H9 (cell line): Measurements from ENCODE around the gene OR7C1. TPM values are rescaled to one million over a fixed set of nuclear protein-coding genes. Genes with fewer than 3 reads are reported as not detected.
A peak's percentile ranks its signal among the peaks of the same experiment; 100 is the strongest.
"Not testable (repeated sequence)": the region's sequence is repeated elsewhere in the genome, so short reads cannot be mapped to it uniquely, and the experiment has no call there.

Experiments used
- DNase-seq: peaks from one replicate; pipeline ENCODE4 v3.0.0-alpha.2; 2017
- H2AFZ ChIP-seq: one replicate; pipeline ENCODE4 v1.6.1; 2013; ENCODE audit warnings: mild to moderate bottlenecking, low read length, control low read depth, moderate library complexity
- H2AK5ac ChIP-seq: 2 replicates; pipeline ENCODE4 v1.6.1; 2013; ENCODE audit warnings: low read length, control low read depth, mixed read lengths; ENCODE audit not compliant: insufficient read length
- H2BK120ac ChIP-seq: one replicate; pipeline ENCODE4 v1.6.1; 2013; ENCODE audit warnings: low read depth, mild to moderate bottlenecking, low read length, control low read depth, inconsistent platforms; ENCODE audit not compliant: poor library complexity, severe bottlenecking
- H2BK12ac ChIP-seq: 2 replicates; pipeline ENCODE4 v1.6.1; 2013; ENCODE audit warnings: low read length, control low read depth, mixed read lengths, low read depth; ENCODE audit not compliant: insufficient read length
- H2BK15ac ChIP-seq: 2 replicates; pipeline ENCODE4 v1.6.1; 2013; ENCODE audit warnings: low read depth, low read length, control low read depth
- H2BK20ac ChIP-seq: one replicate; pipeline ENCODE4 v1.6.1; 2013; ENCODE audit warnings: low read depth, mild to moderate bottlenecking, low read length, control low read depth, inconsistent platforms; ENCODE audit not compliant: poor library complexity, severe bottlenecking
- H2BK5ac ChIP-seq: 2 replicates; pipeline ENCODE4 v1.6.1; 2013; ENCODE audit warnings: low read length, control low read depth, mixed read lengths; ENCODE audit not compliant: insufficient read length
- H3K14ac ChIP-seq: 2 replicates; pipeline ENCODE4 v1.6.1; 2013; ENCODE audit warnings: low read length, control low read depth; ENCODE audit not compliant: insufficient read depth
- H3K18ac ChIP-seq: 2 replicates; pipeline ENCODE4 v1.6.1; 2013; ENCODE audit warnings: low read depth, mild to moderate bottlenecking, mixed read lengths, low read length, control low read depth; ENCODE audit not compliant: insufficient read length
- H3K23ac ChIP-seq: 2 replicates; pipeline ENCODE4 v1.6.1; 2013; ENCODE audit warnings: low read length, control low read depth, mixed read lengths, low read depth; ENCODE audit not compliant: insufficient read length
- H3K23me2 ChIP-seq: 2 replicates; pipeline ENCODE4 v1.6.1; 2013; ENCODE audit warnings: low read depth, mild to moderate bottlenecking, mixed read lengths, low read length, control low read depth; ENCODE audit not compliant: insufficient read length, poor library complexity, severe bottlenecking
- H3K27ac ChIP-seq: 2 replicates; pipeline ENCODE4 v1.5.1; 2013; ENCODE audit warnings: low read length, control low read depth, mixed read lengths, low read depth; ENCODE audit not compliant: insufficient read length
- H3K27me3 ChIP-seq: 2 replicates; pipeline ENCODE4 v1.6.1; 2013; ENCODE audit warnings: low read length, control low read depth, inconsistent platforms; ENCODE audit not compliant: insufficient read depth
- H3K4ac ChIP-seq: 2 replicates; pipeline ENCODE4 v1.6.1; 2013; ENCODE audit warnings: low read depth, mild to moderate bottlenecking, control low read depth, inconsistent platforms, low read length, moderate library complexity
- H3K4me1 ChIP-seq: 2 replicates; pipeline ENCODE4 v1.6.1; 2013; ENCODE audit warnings: low read length, control low read depth, inconsistent platforms; ENCODE audit not compliant: insufficient read depth
- H3K4me2 ChIP-seq: 2 replicates; pipeline ENCODE4 v1.6.1; 2013; ENCODE audit warnings: low read length, control low read depth, mixed read lengths; ENCODE audit not compliant: insufficient read length, insufficient read depth
- H3K56ac ChIP-seq: 2 replicates; pipeline ENCODE4 v1.6.1; 2013; ENCODE audit warnings: low read depth, mild to moderate bottlenecking, mixed read lengths, low read length, control low read depth; ENCODE audit not compliant: insufficient read length
- H3K79me1 ChIP-seq: 2 replicates; pipeline ENCODE4 v1.6.1; 2013; ENCODE audit warnings: low read depth, mild to moderate bottlenecking, moderate library complexity, low read length, control low read depth, inconsistent platforms; ENCODE audit not compliant: insufficient read depth, poor library complexity, severe bottlenecking
- H3K79me2 ChIP-seq: 2 replicates; pipeline ENCODE4 v1.6.1; 2013; ENCODE audit warnings: low read length, control low read depth, inconsistent platforms; ENCODE audit not compliant: insufficient read depth
- H3K9ac ChIP-seq: 2 replicates; pipeline ENCODE4 v1.6.1; 2013; ENCODE audit warnings: low read length, control low read depth, mixed read lengths; ENCODE audit not compliant: insufficient read length; ENCODE audit errors: extremely low read depth
- H3K9me3 ChIP-seq: one replicate; pipeline ENCODE4 v1.6.1; 2013; ENCODE audit warnings: low read depth, low read length, inconsistent platforms; ENCODE audit not compliant: control insufficient read depth
- H3T11ph ChIP-seq: one replicate; pipeline ENCODE4 v1.6.1; 2013; ENCODE audit warnings: mild to moderate bottlenecking, low read length, control low read depth, inconsistent platforms
- H4K20me1 ChIP-seq: one replicate; pipeline ENCODE4 v1.6.1; 2013; ENCODE audit not compliant: control insufficient read depth, insufficient read length, insufficient read depth
- H4K5ac ChIP-seq: 2 replicates; pipeline ENCODE4 v1.6.1; 2013; ENCODE audit warnings: low read depth, mild to moderate bottlenecking, mixed read lengths, low read length, control low read depth; ENCODE audit not compliant: insufficient read length
- H4K8ac ChIP-seq: replicated peaks from 2 replicates; pipeline ENCODE4 v1.6.1; 2013; ENCODE audit warnings: low read length, control low read depth, mixed read lengths, low read depth; ENCODE audit not compliant: insufficient read length
- H4K91ac ChIP-seq: 2 replicates; pipeline ENCODE4 v1.6.1; 2013; ENCODE audit warnings: low read depth, mild to moderate bottlenecking, moderate library complexity, mixed read lengths, low read length, control low read depth; ENCODE audit not compliant: insufficient read length
- H3K27ac Mint-ChIP-seq, 3 experiments: 2 replicates in 2 of 3; 3 replicates in 1 of 3; pipeline ENCODE4 v1.8.0; 2020 to 2021; ENCODE audit warnings: mixed read lengths in 3 of 3, mild to moderate bottlenecking in 1 of 3, moderate library complexity in 1 of 3
- H3K27me3 Mint-ChIP-seq: 2 replicates; pipeline ENCODE4 v1.8.0; 2021; ENCODE audit warnings: low read depth, mild to moderate bottlenecking, moderate library complexity, mixed read lengths
- H3K36me3 Mint-ChIP-seq, 3 experiments: 2 replicates in 2 of 3; 3 replicates in 1 of 3; pipeline ENCODE4 v1.8.0; 2020 to 2021; ENCODE audit warnings: low read depth in 3 of 3, mixed read lengths in 3 of 3; ENCODE audit not compliant: insufficient read depth in 1 of 3
- H3K4me1 Mint-ChIP-seq, 2 experiments: 2 replicates each; pipeline ENCODE4 v1.8.0; 2020; ENCODE audit warnings: mixed read lengths in 2 of 2
- H3K4me3 Mint-ChIP-seq, 2 experiments: 2 replicates in 1 of 2; 3 replicates in 1 of 2; pipeline ENCODE4 v1.8.0; 2020 to 2021; ENCODE audit warnings: mild to moderate bottlenecking in 2 of 2, mixed read lengths in 2 of 2, moderate library complexity in 1 of 2
- H3K9me3 Mint-ChIP-seq, 2 experiments: 2 replicates in 1 of 2; 3 replicates in 1 of 2; pipeline ENCODE4 v1.8.0; 2020; ENCODE audit warnings: mild to moderate bottlenecking in 2 of 2, mixed read lengths in 2 of 2, moderate library complexity in 1 of 2
- WGBS: extraction: QIAGEN DNeasy Blood & Tissue Kit; methylation state at CpG from one replicate; pipeline ENCODE4 v1.1.7; 2013; ENCODE audit warnings: missing lambda C conversion rate, low lambda C conversion rate, mixed read lengths; ENCODE audit not compliant: insufficient read length; ENCODE audit errors: extremely low coverage; 5-methylcytosine and 5-hydroxymethylcytosine counted together
- total RNA-seq: library from RNA; stranded (reverse); gene quantifications from 2 replicates; pipeline ENCODE4 v1.2.1, GENCODE V29; 2021

Gene OR7C1
- total RNA-seq, 1 experiment from 2014 or later, result not detected

DNA sequence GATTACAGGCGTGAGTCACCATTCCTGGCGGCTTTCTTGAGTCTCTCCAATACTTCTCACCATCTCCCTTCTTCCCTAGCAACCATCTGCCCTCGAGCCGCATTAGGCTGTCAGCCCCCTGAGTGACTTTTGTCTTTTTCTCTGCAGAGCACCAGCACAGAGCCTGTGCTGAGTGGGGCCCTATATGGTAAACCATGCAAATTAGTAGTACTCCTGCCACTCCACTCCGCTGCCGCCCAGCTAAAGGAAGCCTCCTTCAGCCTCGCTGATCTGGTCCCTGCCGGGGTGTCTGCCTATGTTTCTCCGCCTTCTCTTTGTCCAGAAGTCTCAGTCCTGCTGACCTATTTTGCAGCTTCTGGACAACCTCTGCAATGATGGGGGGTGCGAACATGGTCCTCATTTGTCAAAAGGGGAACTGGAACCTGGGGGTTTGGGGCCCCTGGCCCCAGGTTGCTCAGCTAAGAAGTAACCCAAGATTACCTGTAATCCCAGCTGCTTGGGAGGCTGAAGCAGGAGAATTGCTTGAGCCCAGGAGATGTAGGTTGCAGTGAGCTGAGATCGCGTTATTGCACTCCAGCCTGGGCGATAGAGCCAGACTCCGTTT is 54.3 kb downstream of the OR7C1 start:
- H3K56ac ChIP-seq, H2BK120ac ChIP-seq, H4K91ac ChIP-seq, H3K4me2 ChIP-seq, H3K27me3 ChIP-seq, H3K4me1 Mint-ChIP-seq, H3K9ac ChIP-seq, H3K4ac ChIP-seq, H4K8ac ChIP-seq, H3K9me3 ChIP-seq, H3K36me3 Mint-ChIP-seq, H3K79me1 ChIP-seq, H3K27ac ChIP-seq, H3T11ph ChIP-seq, H3K18ac ChIP-seq, H3K4me1 ChIP-seq, H3K27ac Mint-ChIP-seq, H2BK5ac ChIP-seq, H2BK12ac ChIP-seq, H4K5ac ChIP-seq, H2BK15ac ChIP-seq, H3K4me3 Mint-ChIP-seq, H2AFZ ChIP-seq, H3K14ac ChIP-seq, H3K23ac ChIP-seq, H2BK20ac ChIP-seq, H2AK5ac ChIP-seq, H3K79me2 ChIP-seq, H4K20me1 ChIP-seq: not testable (repeated sequence)
- no CpG with 5 or more reads among the region's 14 CpGs for WGBS
- peaks cover 12% of the 10 kb centered on the region for H3K23me2 ChIP-seq
- DNase-seq, result peak; percentile 19
- Mint-ChIP-seq H3K9me3 (peaks cover 9 to 66% of the 10 kb centered on the region in 2 experiments), H3K27me3 (peaks cover 17% of the 10 kb centered on the region)
